Measurements from ENCODE around the gene DHRS9. TPM values are rescaled to one million over a fixed set of nuclear protein-coding genes. Genes with fewer than 3 reads are reported as not detected.

Gene DHRS9
- total and polyA plus RNA-seq, 2 of the 4 experiments (the other 2 are of a cell fraction), result not detected

DNA sequence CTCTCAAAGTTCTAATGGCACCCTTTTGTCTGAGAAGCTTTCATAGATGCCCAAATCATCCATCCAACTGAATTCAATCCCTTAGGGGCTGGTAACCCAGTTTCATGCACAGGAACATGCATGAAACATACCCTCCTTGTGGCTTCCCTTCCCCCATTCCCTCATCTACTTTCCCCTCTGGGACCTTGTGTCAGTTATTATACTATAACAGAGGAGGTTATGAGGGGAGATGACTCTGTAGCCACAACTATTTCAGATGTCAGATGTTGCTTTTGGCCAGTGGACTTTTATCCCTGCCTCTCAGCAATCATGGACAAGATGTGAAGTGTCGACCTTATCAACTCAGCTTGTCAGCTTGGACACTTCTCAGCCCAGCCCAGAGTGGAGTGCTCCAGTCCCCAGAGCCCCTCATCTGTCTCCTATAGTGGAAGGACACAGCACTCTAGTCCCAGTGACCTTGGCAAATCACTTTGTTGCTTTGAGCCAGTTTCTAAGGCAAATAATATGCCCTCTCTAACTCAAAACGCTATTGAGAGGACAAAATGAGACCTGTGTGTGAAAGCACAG is 8.4 kb downstream of the DHRS9 start:
- Histone ChIP-seq H2BK120ac (ENCODE audit: low read depth, low read length) (no peak overlapping the region), H2AK5ac (ENCODE audit: low read depth, low read length) (no peak overlapping the region), H3K27me3 (ENCODE audit: control insufficient read depth, insufficient read depth, low read length) (no peaks in the 10 kb centered on the region), H3K14ac (replicated peaks; ENCODE audit: low read depth, low read length) (no peak overlapping the region), H3K9ac (ENCODE audit: low read depth, low read length) (no peak overlapping the region), H2BK20ac (ENCODE audit: low read depth, low read length) (no peak overlapping the region), H2AK9ac (replicated peaks; ENCODE audit: low read depth, low read length, poor library complexity) (no peak overlapping the region), H4K20me1 (ENCODE audit: insufficient read depth, low read length) (no peaks in the 10 kb centered on the region), H2BK15ac (ENCODE audit: low read depth, low read length) (no peak overlapping the region), H4K91ac (ENCODE audit: insufficient read depth, low read depth, low read length) (no peak overlapping the region), H3K36me3 (ENCODE audit: control insufficient read depth, insufficient read depth, low read length) (no peaks in the 10 kb centered on the region), H3K4ac (ENCODE audit: low read depth, low read length) (no peak overlapping the region), H3K9me3 (ENCODE audit: control insufficient read depth, insufficient read depth, low read length) (peaks cover 2% of the 10 kb centered on the region; the same call in 1 of the 2 replicates), H3K79me1 (ENCODE audit: low read depth in 1 of 2, low read length in 2 of 2) (no peaks in the 10 kb centered on the region), H3K4me1 (ENCODE audit: control insufficient read depth, insufficient read depth, low read length) (no peaks in the 10 kb centered on the region), H4K8ac (ENCODE audit: low read depth in 2 of 2, low read length in 2 of 2) (no peak overlapping the region), H3K27ac (ENCODE audit: insufficient read depth, low read length) (no peak overlapping the region), H3K4me3 (ENCODE audit: insufficient read depth, low read depth, low read length) (no peak overlapping the region), H3K56ac (ENCODE audit: extremely low read depth, insufficient read depth, low read length) (no peak overlapping the region), H3K4me2 (ENCODE audit: low read depth, low read length) (no peak overlapping the region), H2AFZ (replicated peaks; ENCODE audit: low read length, poor library complexity) (no peak overlapping the region), H3K18ac (ENCODE audit: low read depth, low read length) (no peak overlapping the region), H3K9me1 (ENCODE audit: insufficient read depth, low read length) (no peaks in the 10 kb centered on the region), H3K23ac (ENCODE audit: low read depth, low read length) (no peak overlapping the region), H2BK5ac (ENCODE audit: low read depth, low read length, poor library complexity, severe bottlenecking) (no peak overlapping the region), H4K5ac (ENCODE audit: low read depth, low read length) (no peak overlapping the region)
- DNase-seq (no peak), ATAC-seq (ENCODE audit: low read depth) (no peak)
- in situ Hi-C loops (cut with MboI; ENCODE audit: low sequenced_read_pairs) (no loop called here), dilution Hi-C loops (cut with HindIII; ENCODE audit: low sequenced_read_pairs, unreplicated experiment) (no loop called here), intact Hi-C loops (cut with micrococcal nuclease) (no loop called here)
- POLR2A ChIA-PET (ENCODE audit: unreplicated experiment), result no interaction called here
- CTCF ChIA-PET, result no interaction called here
- no peak for TF ChIP-seq CHD1 (IDR thresholded peaks at IDR 0.05; ENCODE audit: low read depth, low read length)
- TF ChIP-seq, protein P1, sequence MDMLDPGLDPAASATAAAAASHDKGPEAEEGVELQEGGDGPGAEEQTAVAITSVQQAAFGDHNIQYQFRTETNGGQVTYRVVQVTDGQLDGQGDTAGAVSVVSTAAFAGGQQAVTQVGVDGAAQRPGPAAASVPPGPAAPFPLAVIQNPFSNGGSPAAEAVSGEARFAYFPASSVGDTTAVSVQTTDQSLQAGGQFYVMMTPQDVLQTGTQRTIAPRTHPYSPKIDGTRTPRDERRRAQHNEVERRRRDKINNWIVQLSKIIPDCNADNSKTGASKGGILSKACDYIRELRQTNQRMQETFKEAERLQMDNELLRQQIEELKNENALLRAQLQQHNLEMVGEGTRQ (IDR thresholded peaks at IDR 0.05; ENCODE audit: low read depth, low read length), result no peak
- no peak for TF ChIP-seq NFE2L2 (IDR thresholded peaks at IDR 0.05; ENCODE audit: low read depth, low read length)
- no peak for TF ChIP-seq POLR2A (IDR thresholded peaks at IDR 0.05; ENCODE audit: low read depth, low read length)
- no peak for TF ChIP-seq RCOR1 (IDR thresholded peaks at IDR 0.05; ENCODE audit: insufficient replicate concordance, low read length)
- no peak for TF ChIP-seq SMC3 (IDR thresholded peaks at IDR 0.05; ENCODE audit: low read depth, low read length)
- TF ChIP-seq MAFK (IDR thresholded peaks at IDR 0.05; ENCODE audit: low read depth, low read length), result no peak
- no peak for TF ChIP-seq MXI1 (IDR thresholded peaks at IDR 0.05; ENCODE audit: borderline replicate concordance, low read depth, low read length)
- TF ChIP-seq, protein P2, sequence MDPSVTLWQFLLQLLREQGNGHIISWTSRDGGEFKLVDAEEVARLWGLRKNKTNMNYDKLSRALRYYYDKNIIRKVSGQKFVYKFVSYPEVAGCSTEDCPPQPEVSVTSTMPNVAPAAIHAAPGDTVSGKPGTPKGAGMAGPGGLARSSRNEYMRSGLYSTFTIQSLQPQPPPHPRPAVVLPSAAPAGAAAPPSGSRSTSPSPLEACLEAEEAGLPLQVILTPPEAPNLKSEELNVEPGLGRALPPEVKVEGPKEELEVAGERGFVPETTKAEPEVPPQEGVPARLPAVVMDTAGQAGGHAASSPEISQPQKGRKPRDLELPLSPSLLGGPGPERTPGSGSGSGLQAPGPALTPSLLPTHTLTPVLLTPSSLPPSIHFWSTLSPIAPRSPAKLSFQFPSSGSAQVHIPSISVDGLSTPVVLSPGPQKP (IDR thresholded peaks at IDR 0.05; ENCODE audit: borderline replicate concordance, low read depth, low read length), result no peak
- TF ChIP-seq, protein P3, sequence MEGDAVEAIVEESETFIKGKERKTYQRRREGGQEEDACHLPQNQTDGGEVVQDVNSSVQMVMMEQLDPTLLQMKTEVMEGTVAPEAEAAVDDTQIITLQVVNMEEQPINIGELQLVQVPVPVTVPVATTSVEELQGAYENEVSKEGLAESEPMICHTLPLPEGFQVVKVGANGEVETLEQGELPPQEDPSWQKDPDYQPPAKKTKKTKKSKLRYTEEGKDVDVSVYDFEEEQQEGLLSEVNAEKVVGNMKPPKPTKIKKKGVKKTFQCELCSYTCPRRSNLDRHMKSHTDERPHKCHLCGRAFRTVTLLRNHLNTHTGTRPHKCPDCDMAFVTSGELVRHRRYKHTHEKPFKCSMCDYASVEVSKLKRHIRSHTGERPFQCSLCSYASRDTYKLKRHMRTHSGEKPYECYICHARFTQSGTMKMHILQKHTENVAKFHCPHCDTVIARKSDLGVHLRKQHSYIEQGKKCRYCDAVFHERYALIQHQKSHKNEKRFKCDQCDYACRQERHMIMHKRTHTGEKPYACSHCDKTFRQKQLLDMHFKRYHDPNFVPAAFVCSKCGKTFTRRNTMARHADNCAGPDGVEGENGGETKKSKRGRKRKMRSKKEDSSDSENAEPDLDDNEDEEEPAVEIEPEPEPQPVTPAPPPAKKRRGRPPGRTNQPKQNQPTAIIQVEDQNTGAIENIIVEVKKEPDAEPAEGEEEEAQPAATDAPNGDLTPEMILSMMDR (conservative IDR thresholded peaks at IDR 0.05; ENCODE audit: low read depth, low read length), result no peak
- no peak for TF ChIP-seq MAZ (IDR thresholded peaks at IDR 0.05; ENCODE audit: borderline replicate concordance, low read depth, low read length)
- no peak for TF ChIP-seq FOS (IDR thresholded peaks at IDR 0.05; ENCODE audit: low read depth, low read length)
- TF ChIP-seq BHLHE40 (IDR thresholded peaks at IDR 0.05; ENCODE audit: low read depth, low read length), result no peak
- no peak for TF ChIP-seq RAD21 (IDR thresholded peaks at IDR 0.05; ENCODE audit: low read length)
- TF ChIP-seq CEBPB (IDR thresholded peaks at IDR 0.05; ENCODE audit: low read depth, low read length), result no peak
- TF ChIP-seq RFX5 (IDR thresholded peaks at IDR 0.05; ENCODE audit: low read depth, low read length), result no peak
- no CpG with 5 or more reads among the region's 2 CpGs for WGBS, 2 experiments (ENCODE audit: extremely low coverage in 2 of 2, insufficient read length in 1 of 2)
- BruUV-seq (replicated peaks), result no TSS peak
